OCI-LY3 (cell line): ENCODE measurements around the gene UNC13B.

ENCODE experiments used
- H2AFZ ChIP-seq: fragments of 200-600, 300-600 bp; shearing (Covaris generic); 2 replicates; pipeline ENCODE4 v1.6.0; 2014; ENCODE audit warnings: antibody characterized with exemption, low read depth, low read length
- H3K27ac ChIP-seq: fragments of 200-600, 300-600 bp; sonication (generic); 2 replicates; pipeline ENCODE4 v1.5.1; 2014; ENCODE audit warnings: mild to moderate bottlenecking, low read length, moderate library complexity, mixed read lengths
- H3K27me3 ChIP-seq: fragments of 200-600, 300-600 bp; sonication (generic); 2 replicates; pipeline ENCODE4 v1.6.1; 2014; ENCODE audit warnings: low read depth, low read length, mixed read lengths
- H3K36me3 ChIP-seq: fragments of 200-600, 300-600 bp; sonication (generic); replicated peaks from 2 replicates; pipeline ENCODE3; 2014; ENCODE audit warnings: low read depth, low read length, mixed read lengths
- H3K4me1 ChIP-seq: fragments of 300-600, 200-600 bp; sonication (generic); 2 replicates; pipeline ENCODE4 v1.6.1; 2014; ENCODE audit warnings: low read length, mixed read lengths
- H3K4me2 ChIP-seq: fragments of 200-600, 300-600 bp; sonication (generic); 2 replicates; pipeline ENCODE4 v1.6.1; 2014; ENCODE audit warnings: low read length, mixed read lengths
- H3K4me3 ChIP-seq: fragments of 300-600, 200-600 bp; sonication (generic); 2 replicates; pipeline ENCODE4 v1.5.1; 2014; ENCODE audit warnings: antibody characterized with exemption, mild to moderate bottlenecking, low read length, moderate library complexity
- H3K79me2 ChIP-seq: fragments of 300-600, 200-600 bp; shearing (Covaris generic); 2 replicates; pipeline ENCODE4 v1.6.1; 2014; ENCODE audit warnings: mild to moderate bottlenecking, low read length, mixed read lengths
- H3K9ac ChIP-seq: fragments of 300-600, 200-600 bp; shearing (Covaris generic); 2 replicates; pipeline ENCODE4 v1.6.0; 2014; ENCODE audit warnings: mild to moderate bottlenecking, low read length, moderate library complexity
- H3K9me3 ChIP-seq: fragments of 200-600, 300-600 bp; shearing (Covaris generic); 2 replicates; pipeline ENCODE4 v1.6.1; 2014; ENCODE audit warnings: low read length, mixed read lengths; ENCODE audit not compliant: insufficient read depth
- H4K20me1 ChIP-seq: fragments of 200-600, 300-600 bp; sonication (generic); 2 replicates; pipeline ENCODE4 v1.6.1; 2016; ENCODE audit warnings: low read length, mixed read lengths; ENCODE audit not compliant: insufficient read depth
- CTCF ChIP-seq: fragments of 200-600, 300-600 bp; sonication (generic); IDR thresholded peaks from 2 replicates; pipeline ENCODE4 v1.5.1; 2014; ENCODE audit warnings: antibody characterized with exemption, low read length, low read depth
- EZH2phosphoT487 ChIP-seq: fragments of 200-600 bp; shearing (Covaris generic); IDR thresholded peaks from 2 replicates; pipeline ENCODE4 v1.6.1; 2018; ENCODE audit warnings: antibody characterized with exemption, mixed run types, low read depth

UNC13B gene

GRCh38 chr9:35431467-35431866, 269.7 kb downstream of the UNC13B start:
- no peaks in the 10 kb centered on the region for H4K20me1 ChIP-seq
- H3K4me3 ChIP-seq: no peak overlapping the region
- H2AFZ ChIP-seq: no peak overlapping the region
- no peaks in the 10 kb centered on the region for H3K36me3 ChIP-seq
- H3K27me3 ChIP-seq: no peaks in the 10 kb centered on the region
- H3K4me2 ChIP-seq: no peak overlapping the region
- no peak overlapping the region for H3K9ac ChIP-seq
- no peaks in the 10 kb centered on the region for H3K9me3 ChIP-seq
- H3K27ac ChIP-seq: no peak overlapping the region
- H3K4me1 ChIP-seq: no peaks in the 10 kb centered on the region
- TF ChIP-seq CTCF: no peak
- no peak for TF ChIP-seq EZH2phosphoT487
- H3K79me2 ChIP-seq: no peaks in the 10 kb centered on the region

- no peaks in the 10 kb centered on the region for H3K36me3 ChIP-seq
- no peak overlapping the region for H3K9ac ChIP-seq
- TF ChIP-seq CTCF: no peak
- TF ChIP-seq EZH2phosphoT487: no peak
- H3K27me3 ChIP-seq: no peaks in the 10 kb centered on the region
- H3K4me3 ChIP-seq: no peak overlapping the region
- H4K20me1 ChIP-seq: no peaks in the 10 kb centered on the region
- H3K9me3 ChIP-seq: no peaks in the 10 kb centered on the region
- peaks cover 6% of the 10 kb centered on the region for H3K4me1 ChIP-seq
- H3K4me2 ChIP-seq: no peak overlapping the region
- no peak overlapping the region for H2AFZ ChIP-seq
- no peak overlapping the region for H3K27ac ChIP-seq
- H3K79me2 ChIP-seq: no peaks in the 10 kb centered on the region
These were observed 270.3 kb downstream of the UNC13B start for GRCh38 chr9:35432076-35432475.

- no peaks in the 10 kb centered on the region for H3K79me2 ChIP-seq
- H3K4me1 ChIP-seq: peaks cover 11% of the 10 kb centered on the region
- H4K20me1 ChIP-seq: no peaks in the 10 kb centered on the region
- no peak overlapping the region for H3K4me3 ChIP-seq
- H3K9me3 ChIP-seq: no peaks in the 10 kb centered on the region
- H2AFZ ChIP-seq: peak overlapping the region; percentile 68; the same call in 1 of the 2 replicates
- H3K9ac ChIP-seq: no peak overlapping the region
- H3K27ac ChIP-seq: no peak overlapping the region
- H3K36me3 ChIP-seq: no peaks in the 10 kb centered on the region
- no peaks in the 10 kb centered on the region for H3K27me3 ChIP-seq
- TF ChIP-seq CTCF (no peak), EZH2phosphoT487 (no peak)
- H3K4me2 ChIP-seq: peak overlapping the region; percentile 23; the same call in 1 of the 2 replicates
These were observed 275.1 kb downstream of the UNC13B start for GRCh38 chr9:35436933-35437332.

- Histone ChIP-seq H3K27me3 (peaks cover 30% of the 10 kb centered on the region), H3K27ac (no peak overlapping the region), H3K9me3 (no peaks in the 10 kb centered on the region), H3K4me2 (no peak overlapping the region), H3K79me2 (no peaks in the 10 kb centered on the region), H2AFZ (no peak overlapping the region), H4K20me1 (no peaks in the 10 kb centered on the region), H3K4me3 (no peak overlapping the region), H3K4me1 (no peaks in the 10 kb centered on the region), H3K9ac (no peak overlapping the region), H3K36me3 (no peaks in the 10 kb centered on the region)
- TF ChIP-seq CTCF: no peak
- no peak for TF ChIP-seq EZH2phosphoT487
These were observed 284.2 kb downstream of the UNC13B start for GRCh38 chr9:35446012-35446411.
